PC-9 (cell line): ENCODE data around the gene TP53TG5.

ENCODE experiments used
- EZH2 ChIP-seq: fragments of 200-600 bp; sonication (generic); IDR thresholded peaks from 2 replicates; pipeline ENCODE4 v1.8.0; 2017; ENCODE audit warnings: antibody characterized with exemption, low read depth
- TF ChIP-seq, protein P1 (sequence below): fragments of 200-600 bp; sonication (generic); conservative IDR thresholded peaks from 2 replicates; pipeline ENCODE4 v1.6.1; 2017; ENCODE audit warnings: mixed run types, antibody characterized with exemption, mild to moderate bottlenecking, moderate library complexity

GRCh38 chr20:45405571-45406259 lies 27.6 kb upstream of the TP53TG5 start:
- TF ChIP-seq, protein P1, sequence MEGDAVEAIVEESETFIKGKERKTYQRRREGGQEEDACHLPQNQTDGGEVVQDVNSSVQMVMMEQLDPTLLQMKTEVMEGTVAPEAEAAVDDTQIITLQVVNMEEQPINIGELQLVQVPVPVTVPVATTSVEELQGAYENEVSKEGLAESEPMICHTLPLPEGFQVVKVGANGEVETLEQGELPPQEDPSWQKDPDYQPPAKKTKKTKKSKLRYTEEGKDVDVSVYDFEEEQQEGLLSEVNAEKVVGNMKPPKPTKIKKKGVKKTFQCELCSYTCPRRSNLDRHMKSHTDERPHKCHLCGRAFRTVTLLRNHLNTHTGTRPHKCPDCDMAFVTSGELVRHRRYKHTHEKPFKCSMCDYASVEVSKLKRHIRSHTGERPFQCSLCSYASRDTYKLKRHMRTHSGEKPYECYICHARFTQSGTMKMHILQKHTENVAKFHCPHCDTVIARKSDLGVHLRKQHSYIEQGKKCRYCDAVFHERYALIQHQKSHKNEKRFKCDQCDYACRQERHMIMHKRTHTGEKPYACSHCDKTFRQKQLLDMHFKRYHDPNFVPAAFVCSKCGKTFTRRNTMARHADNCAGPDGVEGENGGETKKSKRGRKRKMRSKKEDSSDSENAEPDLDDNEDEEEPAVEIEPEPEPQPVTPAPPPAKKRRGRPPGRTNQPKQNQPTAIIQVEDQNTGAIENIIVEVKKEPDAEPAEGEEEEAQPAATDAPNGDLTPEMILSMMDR = no peak
- no peak for TF ChIP-seq EZH2
